ENCODE data around the gene PIRT.

The PIRT gene

GRCh38 chr17:10815319-10815718 lies 22.6 kb downstream of the PIRT start:
- TF ChIP-seq, protein P1, sequence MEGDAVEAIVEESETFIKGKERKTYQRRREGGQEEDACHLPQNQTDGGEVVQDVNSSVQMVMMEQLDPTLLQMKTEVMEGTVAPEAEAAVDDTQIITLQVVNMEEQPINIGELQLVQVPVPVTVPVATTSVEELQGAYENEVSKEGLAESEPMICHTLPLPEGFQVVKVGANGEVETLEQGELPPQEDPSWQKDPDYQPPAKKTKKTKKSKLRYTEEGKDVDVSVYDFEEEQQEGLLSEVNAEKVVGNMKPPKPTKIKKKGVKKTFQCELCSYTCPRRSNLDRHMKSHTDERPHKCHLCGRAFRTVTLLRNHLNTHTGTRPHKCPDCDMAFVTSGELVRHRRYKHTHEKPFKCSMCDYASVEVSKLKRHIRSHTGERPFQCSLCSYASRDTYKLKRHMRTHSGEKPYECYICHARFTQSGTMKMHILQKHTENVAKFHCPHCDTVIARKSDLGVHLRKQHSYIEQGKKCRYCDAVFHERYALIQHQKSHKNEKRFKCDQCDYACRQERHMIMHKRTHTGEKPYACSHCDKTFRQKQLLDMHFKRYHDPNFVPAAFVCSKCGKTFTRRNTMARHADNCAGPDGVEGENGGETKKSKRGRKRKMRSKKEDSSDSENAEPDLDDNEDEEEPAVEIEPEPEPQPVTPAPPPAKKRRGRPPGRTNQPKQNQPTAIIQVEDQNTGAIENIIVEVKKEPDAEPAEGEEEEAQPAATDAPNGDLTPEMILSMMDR (IDR thresholded peaks at IDR 0.05) = no peak

GRCh38 chr17:10814075-10814474 lies 23.8 kb downstream of the PIRT start:
- H3K27ac Mint-ChIP-seq = no peak overlapping the region
- H3K36me3 Mint-ChIP-seq (ENCODE audit: low read depth) = no peaks in the 10 kb centered on the region
- TF ChIP-seq, protein P1 (IDR thresholded peaks at IDR 0.05) = no peak
- DNase-seq = no peak
- H3K9me3 Mint-ChIP-seq = no peaks in the 10 kb centered on the region
- peaks cover 16% of the 10 kb centered on the region for H3K27me3 Mint-ChIP-seq (ENCODE audit: low read depth, poor library complexity)
- H3K4me3 Mint-ChIP-seq = no peak overlapping the region
- H3K4me1 Mint-ChIP-seq = no peaks in the 10 kb centered on the region

More at GRCh38 chr17:10815319-10815718, 22.6 kb downstream of the PIRT start:
- peaks cover 22% of the 10 kb centered on the region for H3K27me3 Mint-ChIP-seq (ENCODE audit: low read depth, poor library complexity)
- H3K4me1 Mint-ChIP-seq = no peaks in the 10 kb centered on the region
- no peak overlapping the region for H3K4me3 Mint-ChIP-seq
- no peak overlapping the region for H3K27ac Mint-ChIP-seq
- H3K36me3 Mint-ChIP-seq (ENCODE audit: low read depth) = no peaks in the 10 kb centered on the region
- no peaks in the 10 kb centered on the region for H3K9me3 Mint-ChIP-seq
- no peak for DNase-seq

DNA sequence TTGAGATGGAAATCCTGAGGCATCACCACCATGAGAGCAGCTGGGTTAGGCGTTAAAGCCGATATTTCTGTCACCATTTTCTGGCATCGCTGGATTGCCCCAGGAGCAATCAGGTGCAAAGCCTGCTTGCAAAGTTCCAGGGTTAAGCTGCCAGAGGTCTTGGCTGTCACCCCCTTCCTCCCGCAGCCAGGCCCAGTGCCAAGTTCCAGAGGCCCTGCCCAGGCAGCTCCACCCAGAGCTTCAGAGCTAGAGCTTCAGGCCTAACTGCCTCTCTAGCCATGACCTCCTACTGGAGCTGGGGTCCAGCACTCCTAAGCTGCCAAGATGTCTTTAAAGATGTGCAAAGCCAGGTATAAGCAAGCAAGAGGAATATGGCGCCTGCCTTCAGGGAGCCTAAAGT lies 25.2 kb downstream of the PIRT start:
- TF ChIP-seq, protein P1 (IDR thresholded peaks at IDR 0.05) = no peak
- H3K36me3 Mint-ChIP-seq (ENCODE audit: low read depth) = no peaks in the 10 kb centered on the region
- H3K27me3 Mint-ChIP-seq (ENCODE audit: low read depth, poor library complexity) = peaks cover 19% of the 10 kb centered on the region

GRCh38 chr17:10809605-10810004 lies 28.3 kb downstream of the PIRT start:
- TF ChIP-seq, protein P1 (IDR thresholded peaks at IDR 0.05) = no peak

More for the DNA sequence above, 25.2 kb downstream of the PIRT start:
- Mint-ChIP-seq H3K4me3 (no peak overlapping the region), H3K9me3 (no peaks in the 10 kb centered on the region), H3K27ac (no peak overlapping the region), H3K4me1 (peaks cover 5% of the 10 kb centered on the region)
- no peak for DNase-seq

DNA sequence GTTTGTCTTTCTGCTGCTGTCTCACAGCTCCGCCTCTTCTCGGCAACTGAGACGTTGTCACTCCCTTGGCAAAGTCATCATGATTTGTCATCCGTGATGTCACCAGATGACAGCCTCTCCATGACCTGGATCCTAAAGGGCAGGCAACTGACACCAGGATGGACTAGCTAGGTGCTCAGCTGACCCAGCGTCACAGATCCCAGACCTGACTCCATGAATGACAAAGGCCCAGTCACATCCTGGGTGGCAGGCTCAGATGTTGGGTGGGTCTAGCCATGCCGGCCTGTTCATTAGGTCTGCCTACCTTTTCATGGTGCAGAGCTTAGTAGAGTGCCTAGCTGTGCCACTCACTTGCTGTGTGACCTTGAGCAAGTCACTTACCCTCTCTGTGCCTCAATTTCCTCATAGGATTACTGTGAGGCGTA lies 30.2 kb downstream of the PIRT start:
- Mint-ChIP-seq H3K27me3 (ENCODE audit: low read depth, poor library complexity) (peaks cover 11% of the 10 kb centered on the region), H3K9me3 (no peaks in the 10 kb centered on the region), H3K4me1 (peaks cover 9% of the 10 kb centered on the region), H3K27ac (no peak overlapping the region), H3K36me3 (ENCODE audit: low read depth) (no peaks in the 10 kb centered on the region), H3K4me3 (no peak overlapping the region)
- DNase-seq = no peak
- TF ChIP-seq, protein P1 (IDR thresholded peaks at IDR 0.05) = no peak

More at GRCh38 chr17:10809605-10810004, 28.3 kb downstream of the PIRT start:
- no peaks in the 10 kb centered on the region for H3K9me3 Mint-ChIP-seq
- H3K27me3 Mint-ChIP-seq (ENCODE audit: low read depth, poor library complexity) = peaks cover 9% of the 10 kb centered on the region
- H3K4me3 Mint-ChIP-seq = no peak overlapping the region
- H3K4me1 Mint-ChIP-seq = peaks cover 9% of the 10 kb centered on the region
- DNase-seq = no peak
- H3K36me3 Mint-ChIP-seq (ENCODE audit: low read depth) = no peaks in the 10 kb centered on the region
- no peak overlapping the region for H3K27ac Mint-ChIP-seq

DNA sequence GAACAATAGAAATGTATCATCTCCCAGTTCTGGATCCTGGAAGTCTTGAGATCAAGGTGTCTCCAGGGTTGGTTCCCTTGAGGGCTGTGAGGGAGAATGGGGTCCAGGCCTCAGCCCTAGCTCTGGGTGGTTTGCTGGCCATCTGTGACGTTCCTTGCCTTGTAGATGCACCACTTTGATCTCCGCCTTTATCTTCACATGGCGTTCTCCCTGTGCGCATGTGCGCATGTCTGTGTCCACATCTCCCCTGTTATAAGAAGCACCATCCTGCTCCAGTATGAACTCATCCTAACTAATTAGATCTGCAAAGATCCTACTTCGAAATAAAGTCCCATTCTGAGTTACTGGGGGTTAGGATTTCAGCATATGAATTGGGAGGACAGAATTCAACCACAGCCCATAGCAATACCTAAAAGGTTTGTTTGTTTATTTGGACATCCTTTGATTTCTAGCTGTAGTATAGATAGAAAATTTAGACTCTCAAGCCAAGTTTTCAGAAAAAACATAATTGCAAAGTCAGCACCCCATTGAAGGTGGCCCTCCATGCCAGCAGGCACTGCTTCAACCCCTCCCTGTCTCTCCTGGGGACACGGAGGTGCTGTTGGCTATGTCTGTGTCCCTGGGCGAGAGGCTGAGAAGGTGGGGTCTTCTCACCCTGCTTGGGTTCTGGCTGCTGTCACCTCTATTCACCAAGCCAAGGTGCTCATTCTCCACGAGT lies 31.2 kb downstream of the PIRT start:
- no peaks in the 10 kb centered on the region for H3K9me3 Mint-ChIP-seq
- peaks cover 11% of the 10 kb centered on the region for H3K27me3 Mint-ChIP-seq (ENCODE audit: low read depth, poor library complexity)
- no peak for DNase-seq
- no peaks in the 10 kb centered on the region for H3K36me3 Mint-ChIP-seq (ENCODE audit: low read depth)
- H3K4me3 Mint-ChIP-seq = no peak overlapping the region
- no peak overlapping the region for H3K27ac Mint-ChIP-seq
- TF ChIP-seq, protein P1 (IDR thresholded peaks at IDR 0.05) = no peak
- H3K4me1 Mint-ChIP-seq = peaks cover 9% of the 10 kb centered on the region
